ENCODE measurements around the gene TAF6L.
"Not testable (repeated sequence)": the region's sequence is repeated elsewhere in the genome, so short reads cannot be mapped to it uniquely, and the experiment has no call there.

TAF6L gene

DNA sequence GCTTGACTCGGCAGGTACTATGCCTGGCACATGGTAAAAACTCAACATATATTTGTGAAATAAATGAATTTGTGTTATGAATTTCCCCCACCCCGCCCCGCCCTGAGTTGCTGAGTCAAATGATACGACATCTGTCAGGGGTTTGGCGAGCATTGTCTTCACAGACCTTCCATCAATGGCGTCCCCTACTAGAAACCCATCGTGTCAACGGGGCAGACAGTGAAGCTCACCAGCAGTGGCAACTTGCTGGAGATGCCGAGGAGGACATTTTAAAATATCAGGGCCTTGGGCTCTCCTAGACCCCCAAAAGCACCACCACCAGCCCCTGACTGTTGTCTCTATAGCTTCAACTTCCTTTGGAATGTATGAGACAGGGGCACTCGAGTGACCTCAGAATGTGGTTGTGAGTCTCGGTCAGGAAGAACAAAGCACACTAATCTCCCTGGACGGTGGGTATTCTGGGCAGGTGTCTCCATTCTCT is 34.8 kb downstream of the TAF6L start:
- DNase-seq = no peak

DNA sequence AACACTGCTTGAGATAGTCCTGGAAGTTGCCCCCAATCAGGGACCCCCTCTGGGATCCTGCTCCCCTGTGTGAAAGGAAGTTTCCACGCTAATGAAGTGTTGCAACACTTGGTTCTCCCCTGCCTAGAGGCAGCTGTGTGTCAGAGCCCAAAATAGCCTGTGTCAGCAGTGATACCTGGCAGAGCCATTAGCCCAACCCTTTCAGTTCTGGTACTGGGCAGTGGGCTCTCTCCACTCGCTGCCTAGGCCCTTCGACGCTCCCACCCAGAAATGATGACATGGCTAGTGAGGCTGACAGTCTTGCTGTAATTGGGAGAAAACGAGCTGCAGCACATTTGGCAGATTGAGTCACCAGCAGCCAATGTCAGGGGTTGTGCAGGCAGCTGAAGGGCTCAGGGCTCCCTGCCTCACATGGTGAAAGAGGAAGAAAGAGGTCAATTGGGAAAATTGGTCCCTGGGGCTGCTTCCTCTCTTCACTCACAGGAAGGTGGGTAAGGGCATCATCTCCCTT is 35.5 kb downstream of the TAF6L start:
- no peak for DNase-seq

DNA sequence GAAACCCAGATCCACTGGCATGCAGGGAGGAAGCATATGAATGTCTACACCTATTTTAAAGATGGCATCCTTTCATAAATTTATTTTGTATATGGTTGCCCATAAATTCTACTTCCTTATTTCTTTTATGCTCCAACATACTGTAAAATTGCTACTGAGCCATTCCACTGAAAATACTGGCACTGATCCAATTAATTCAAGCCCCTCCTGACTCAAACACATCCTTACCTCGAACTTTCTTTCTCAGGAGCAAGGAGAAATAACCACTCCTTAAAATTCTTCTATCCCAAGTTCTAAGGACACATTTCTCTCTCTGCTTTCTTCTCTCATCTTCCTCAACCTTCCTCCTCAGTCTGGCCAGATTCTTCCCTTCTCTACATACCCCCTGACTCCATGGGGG is 39.6 kb downstream of the TAF6L start:
- DNase-seq = no peak

- DNase-seq = no peak
Measured at GRCh38 chr11:62811659-62812058, 40.5 kb downstream of the TAF6L start.

- DNase-seq = no peak
Measured at GRCh38 chr11:62816557-62816956, 45.4 kb downstream of the TAF6L start.

- no peak for DNase-seq
Measured at GRCh38 chr11:62817129-62817528, 45.9 kb downstream of the TAF6L start.

DNA sequence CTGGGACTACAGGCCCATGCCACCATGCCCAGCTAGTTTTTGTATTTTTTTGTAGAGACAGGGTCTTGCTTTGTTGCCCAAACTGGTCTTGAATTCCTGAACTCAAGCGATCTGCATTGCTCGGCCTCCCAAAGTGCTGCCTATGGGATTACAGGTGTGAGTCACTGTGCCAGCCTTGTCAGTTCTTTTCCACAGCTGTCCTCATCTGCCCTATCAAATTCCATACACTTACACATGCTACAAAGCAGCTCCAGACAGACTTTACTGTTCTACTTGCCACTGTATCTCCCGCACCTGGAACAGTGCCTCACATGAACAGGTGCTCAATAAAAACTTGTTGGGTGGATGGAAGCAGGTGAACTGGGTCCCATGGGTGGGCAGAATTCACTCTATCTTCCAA is 52.5 kb downstream of the TAF6L start:
- DNase-seq = no peak

- DNase-seq = not testable (repeated sequence)
Measured at GRCh38 chr11:62828130-62828529, 56.9 kb downstream of the TAF6L start.

DNA sequence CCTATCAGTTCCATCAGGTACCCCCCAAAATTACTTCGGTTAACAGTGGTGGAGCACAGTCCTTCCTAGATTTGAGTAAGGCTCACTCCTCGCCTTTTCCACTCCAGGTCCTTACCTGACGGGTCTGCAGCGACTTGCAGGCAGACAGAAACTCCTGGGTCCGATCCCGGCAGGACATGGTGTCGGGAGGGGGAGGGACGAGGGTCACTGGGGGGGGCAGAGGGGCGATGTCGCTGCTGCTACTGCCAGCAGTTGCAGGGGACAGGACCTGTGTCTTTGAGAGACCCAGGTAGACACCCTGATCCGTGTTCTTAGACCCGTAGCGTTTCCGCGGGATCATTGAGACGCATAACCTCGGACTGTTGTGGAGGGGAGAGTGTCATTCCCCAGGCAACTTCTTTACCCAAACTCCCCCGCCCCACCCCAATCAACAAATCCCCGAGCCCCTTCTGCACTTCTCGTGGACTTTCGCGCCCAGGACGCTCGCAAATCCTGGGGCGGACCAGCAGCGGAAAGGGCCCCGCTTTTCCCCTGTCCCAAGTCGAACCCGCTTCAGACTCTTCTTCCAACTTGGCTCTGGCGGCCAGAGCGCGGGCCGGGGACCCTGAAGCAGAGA is 59.8 kb downstream of the TAF6L start:
- DNase-seq = no peak

- DNase-seq = peak; percentile 100
Measured at GRCh38 chr11:62831520-62832335, 60.5 kb downstream of the TAF6L start, which contains the start of gene STX5. Gene STX5, minus strand, starts transcription at chr11:62832051. Its CDS starts 808 bp downstream, at chr11:62831243.

DNA sequence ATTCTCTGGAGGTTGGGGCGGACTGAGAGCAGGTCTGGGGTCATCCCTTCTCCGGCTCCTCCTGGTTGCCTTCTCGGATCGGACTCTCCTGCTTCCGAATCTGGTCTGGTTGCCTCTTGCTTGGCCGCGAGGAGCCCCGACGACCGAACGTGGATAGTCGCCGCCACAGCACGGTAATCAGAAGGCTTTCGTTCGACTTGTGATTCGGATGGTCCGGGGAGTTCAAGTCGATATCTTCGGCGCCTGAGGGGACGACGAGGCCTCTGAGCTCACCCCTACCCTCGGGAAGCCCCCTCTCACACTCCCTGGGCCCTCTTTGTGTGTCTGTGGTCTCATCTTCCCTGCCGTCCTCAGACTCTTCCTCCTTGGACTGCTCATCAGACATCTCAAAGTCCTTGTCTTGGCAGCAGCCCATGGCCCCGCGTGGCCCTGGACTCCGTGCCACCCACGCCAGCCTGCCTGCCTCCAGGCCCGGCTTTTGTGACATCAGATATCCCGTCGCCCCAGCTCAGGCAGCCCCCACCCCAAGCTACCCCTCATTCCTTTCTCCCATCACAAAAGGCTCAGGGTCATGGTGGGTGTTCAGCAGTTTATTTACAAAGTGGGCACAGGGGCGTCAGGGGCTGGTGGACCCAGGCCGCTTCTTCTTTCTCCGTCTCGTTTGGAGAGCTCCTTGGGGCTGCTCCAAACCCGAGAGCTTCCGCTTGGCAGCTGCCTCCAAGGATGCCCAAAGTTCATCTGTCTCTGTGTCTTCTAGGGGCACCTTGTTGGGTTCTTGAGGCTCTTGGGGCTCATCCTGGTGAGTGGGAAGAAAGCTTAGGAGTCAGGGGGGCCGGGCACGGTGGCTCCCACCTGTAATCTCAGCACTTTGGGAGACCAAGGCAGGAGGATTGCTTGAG is 61.4 kb downstream of the TAF6L start, which contains the start of gene TEX54:
Gene TEX54, minus strand, starts transcription at position 506 of the 899 bp plus-strand sequence.
- DNase-seq = no peak

GRCh38 chr11:62835336-62835735 is 64.1 kb downstream of the TAF6L start:
- DNase-seq = no peak

All from activated gamma-delta T cell treated with Interleukin-2 at 50 U/mL for 16 hours (primary cell).